Sigmoid colon (tissue), 7 donors: ENCODE measurements around the gene TKFC. TPM values are rescaled to one million over a fixed set of nuclear protein-coding genes. Genes with fewer than 3 reads are reported as not detected.

Experiments used
- DNase-seq: peaks from one replicate; pipeline ENCODE4 v3.0.0-alpha.2; 2019
- H3K27ac ChIP-seq, 4 donors: fragments of 200-600 bp; sonication (generic); one replicate each; pipeline ENCODE4 v1.5.1; 2016 to 2019; ENCODE audit warnings: mild to moderate bottlenecking in 1 of 4
- H3K27me3 ChIP-seq, 3 donors: fragments of 200-600 bp; sonication (generic); one replicate each; pipeline ENCODE4 v1.5.1; 2019; ENCODE audit warnings: mild to moderate bottlenecking in 1 of 3
- H3K36me3 ChIP-seq, 4 donors: fragments of 200-600 bp; sonication (generic); one replicate each; pipeline ENCODE4 v1.5.1; 2016 to 2019
- H3K4me1 ChIP-seq, 4 donors: fragments of 200-600 bp; sonication (generic); one replicate each; pipeline ENCODE4 v1.5.1; 2017 to 2019
- H3K4me3 ChIP-seq, 4 donors: fragments of 200-600 bp; sonication (generic); one replicate each; pipeline ENCODE4 v1.5.1; 2017 to 2019; ENCODE audit warnings: mild to moderate bottlenecking in 2 of 4, moderate library complexity in 1 of 4
- H3K9me3 ChIP-seq, 4 donors: fragments of 200-600 bp in 3 of 4; sonication (generic) in 3 of 4; one replicate each; pipeline versions ENCODE4 v1.5.1 to v1.6.1; 2013 to 2019
- CTCF ChIP-seq, 4 experiments: fragments of 450-650 bp in 3 of 4; fragments of 200-600 bp in 1 of 4; IDR thresholded peaks; one replicate each; pipeline ENCODE4 v1.5.1; 2016 to 2019; ENCODE audit warnings: antibody characterized with exemption in 4 of 4, mild to moderate bottlenecking in 3 of 4, moderate library complexity in 2 of 4
- EP300 ChIP-seq, 4 donors: sonication (generic); formaldehyde crosslinking; IDR thresholded peaks; one replicate each; pipeline ENCODE4 v1.6.1; 2017; ENCODE audit warnings: antibody characterized with exemption in 4 of 4
- POLR2A ChIP-seq, 2 donors: fragments of 450-650 bp; IDR thresholded peaks; one replicate each; pipeline ENCODE4 v1.6.1; 2016; ENCODE audit warnings: antibody characterized with exemption in 2 of 2, mild to moderate bottlenecking in 2 of 2, moderate library complexity in 2 of 2
- POLR2AphosphoS5 ChIP-seq, 4 donors: sonication (generic); formaldehyde crosslinking; IDR thresholded peaks; one replicate each; pipeline ENCODE4 v1.6.1; 2017; ENCODE audit warnings: antibody characterized with exemption in 4 of 4
- WGBS, 2 donors: extraction: QIAGEN DNeasy Blood & Tissue Kit; methylation state at CpG; one replicate each; pipeline ENCODE4 v1.1.7; 2013; 5-methylcytosine and 5-hydroxymethylcytosine counted together
- intact Hi-C: fragments of 100-400 bp; cut with DNase I; formaldehyde crosslinking; loops from one replicate; pipeline ENCODE4 v1.15.1; 2023
- polyA plus RNA-seq, 3 donors: library from polyadenylated mRNA; stranded (reverse); fragments of 200-250 nt; gene quantifications; one replicate each; pipeline ENCODE4 v1.2.3, GENCODE V29; 2013
- total RNA-seq, 4 donors: library from RNA; depleted of rRNA; stranded (reverse); fragments of >200 nt; gene quantifications; one replicate each; pipeline ENCODE4 v1.1.0, GENCODE V29; 2016
- donor health status: healthy with polysubstance abuse.
- donor health status: Bipolar disorder and iron deficiency.
- donor health status: healthy.

The TKFC gene
- total and polyA plus RNA-seq, 7 donors, result 10.8 to 40.0 (median 12.0) TPM

DNA sequence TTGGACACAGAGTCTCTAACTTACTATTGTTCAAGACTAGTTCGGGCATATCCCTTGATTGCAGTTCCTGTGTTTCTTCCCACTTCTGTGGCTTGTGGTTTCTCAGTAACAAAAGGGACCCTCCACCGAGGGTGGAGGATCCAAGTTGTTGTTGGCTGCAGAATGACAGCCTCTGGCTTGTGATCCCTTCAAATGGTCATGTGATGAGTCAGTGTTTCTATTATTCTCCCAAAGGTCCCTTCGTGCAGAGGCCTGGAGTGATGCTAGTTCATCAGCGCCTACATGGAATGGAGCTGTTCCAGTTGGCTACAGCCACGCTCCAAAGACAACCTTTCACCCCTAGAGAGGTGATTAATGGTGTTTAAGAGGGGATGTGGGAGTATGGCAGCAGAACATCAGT, 35.3 kb upstream of the TKFC start:
- Histone ChIP-seq H3K4me3 (no peak overlapping the region), H3K4me1 (peaks cover 0 to 35% (median 27%) of the 10 kb centered on the region in 4 donors), H3K27me3 (peaks cover 6 to 35% (median 20%) of the 10 kb centered on the region in 3 donors), H3K27ac (peak overlapping the region in 3 of 4 donors; percentile 2 to 27 (median 9)), H3K9me3 (no peaks in the 10 kb centered on the region), H3K36me3 (peaks cover 32 to 60% (median 33%) of the 10 kb centered on the region in 4 donors)
- WGBS, 2 donors, result 58 to 80% methylated on average over 5 of the region's 5 CpGs
- TF ChIP-seq POLR2A (IDR thresholded peaks at IDR 0.05) (no peak), CTCF (IDR thresholded peaks at IDR 0.05) (no peak), EP300 (IDR thresholded peaks at IDR 0.05) (no peak), POLR2AphosphoS5 (IDR thresholded peaks at IDR 0.05) (peak in 3 of 4 donors; percentile 7 to 63 (median 9))
- intact Hi-C loops, result no loop called here
- peak; percentile 78 for DNase-seq

GRCh38 chr11:61298663-61299244, 34.3 kb upstream of the TKFC start:
- Histone ChIP-seq H3K27ac (peak overlapping the region in 1 of 4 donors; percentile 1), H3K4me1 (peaks cover 0 to 31% (median 24%) of the 10 kb centered on the region in 4 donors), H3K4me3 (no peak overlapping the region), H3K9me3 (no peaks in the 10 kb centered on the region), H3K27me3 (peaks cover 1 to 28% (median 16%) of the 10 kb centered on the region in 3 donors), H3K36me3 (peaks cover 39 to 70% (median 43%) of the 10 kb centered on the region in 4 donors)
- TF ChIP-seq EP300 (IDR thresholded peaks at IDR 0.05) (no peak), POLR2AphosphoS5 (IDR thresholded peaks at IDR 0.05) (no peak), POLR2A (IDR thresholded peaks at IDR 0.05) (no peak), CTCF (IDR thresholded peaks at IDR 0.05) (no peak)
- intact Hi-C loops, result no loop called here
- no peak for DNase-seq
- WGBS, 2 donors, result 79 to 85% methylated on average over 4 of the region's 4 CpGs

GRCh38 chr11:61302550-61302949, 30.5 kb upstream of the TKFC start:
- DNase-seq, result no peak
- 95 to 96% methylated on average over 13 of the region's 13 CpGs for WGBS, 2 donors
- Histone ChIP-seq H3K27me3 (no peaks in the 10 kb centered on the region), H3K9me3 (no peaks in the 10 kb centered on the region), H3K36me3 (peaks cover 52 to 99% (median 62%) of the 10 kb centered on the region in 4 donors), H3K4me1 (peaks cover 0 to 12% (median 3%) of the 10 kb centered on the region in 4 donors), H3K27ac (no peak overlapping the region), H3K4me3 (no peak overlapping the region)
- intact Hi-C loops, result no loop called here
- TF ChIP-seq POLR2AphosphoS5 (IDR thresholded peaks at IDR 0.05) (no peak), EP300 (IDR thresholded peaks at IDR 0.05) (no peak), CTCF (IDR thresholded peaks at IDR 0.05) (no peak), POLR2A (IDR thresholded peaks at IDR 0.05) (no peak)

DNA sequence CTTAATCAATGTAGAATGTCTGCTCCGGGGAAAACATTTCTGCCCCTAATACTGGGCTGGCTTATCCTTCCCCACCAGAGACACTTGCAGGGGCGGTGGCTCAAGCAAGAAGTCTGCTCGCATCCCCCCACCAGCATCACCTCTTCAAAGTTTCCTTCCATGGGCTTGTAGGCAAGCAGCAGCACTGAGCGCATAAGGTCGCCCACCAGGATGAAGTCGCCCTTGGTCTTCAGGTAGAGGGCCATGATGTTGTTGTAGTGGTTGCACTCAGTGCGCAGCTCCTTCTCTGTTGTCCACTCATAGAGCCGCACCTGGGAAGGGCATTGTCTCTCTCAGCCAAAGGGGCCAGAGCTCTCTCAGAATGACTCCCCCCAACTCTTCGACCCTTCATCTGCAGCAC, 29.3 kb upstream of the TKFC start:
- Histone ChIP-seq H3K27ac (no peak overlapping the region), H3K9me3 (no peaks in the 10 kb centered on the region), H3K4me3 (no peak overlapping the region), H3K36me3 (peaks cover 64 to 100% (median 74%) of the 10 kb centered on the region in 4 donors), H3K4me1 (peaks cover 0 to 2% (median 0%) of the 10 kb centered on the region in 4 donors), H3K27me3 (no peaks in the 10 kb centered on the region)
- intact Hi-C loops, result no loop called here
- TF ChIP-seq POLR2A (IDR thresholded peaks at IDR 0.05) (no peak), EP300 (IDR thresholded peaks at IDR 0.05) (no peak), CTCF (IDR thresholded peaks at IDR 0.05) (no peak), POLR2AphosphoS5 (IDR thresholded peaks at IDR 0.05) (no peak)
- no peak for DNase-seq
- WGBS, 2 donors, result 96 to 98% methylated on average over 9 of the region's 9 CpGs
